ENCODE results near the gene IFITM1.

The IFITM1 gene

GRCh38 chr11:313787-314553 lies at the start of gene IFITM1:
IFITM1 (plus strand) TSS chr11:314040; CDS start chr11:314171, 131 bp downstream.
- DNase-seq: peak in 1 of 2 donors; percentile 63

GRCh38 chr11:266676-267439 lies 47.0 kb upstream of the IFITM1 start:
- peak; percentile 32 to 48 for DNase-seq

- DNase-seq: peak; percentile 62 to 63
Observed at GRCh38 chr11:267491-267994, 46.3 kb upstream of the IFITM1 start.

GRCh38 chr11:268716-269145 lies 45.1 kb upstream of the IFITM1 start:
- peak in 1 of 2 donors; percentile 38 for DNase-seq

GRCh38 chr11:269146-269890 lies 44.5 kb upstream of the IFITM1 start:
- peak; percentile 36 to 63 for DNase-seq

GRCh38 chr11:270451-271318 lies 43.2 kb upstream of the IFITM1 start:
- DNase-seq: no peak

- no peak for DNase-seq
Observed at GRCh38 chr11:271319-271715, 42.5 kb upstream of the IFITM1 start.

- DNase-seq: no peak
Observed at GRCh38 chr11:272195-272930, 41.5 kb upstream of the IFITM1 start.

GRCh38 chr11:272931-273198 lies 41.0 kb upstream of the IFITM1 start:
- no peak for DNase-seq

- DNase-seq: no peak
Observed at GRCh38 chr11:276219-276618, 37.6 kb upstream of the IFITM1 start.

GRCh38 chr11:278001-278951 lies 35.6 kb upstream of the IFITM1 start, which contains the start of gene NLRP6:
NLRP6 (plus strand) TSS chr11:278407; CDS start chr11:278570, 163 bp downstream.
- DNase-seq: no peak

- no peak for DNase-seq
Observed at GRCh38 chr11:279040-279965, 34.5 kb upstream of the IFITM1 start.

- DNase-seq: peak; percentile 51 to 59
Observed at GRCh38 chr11:279966-280705, 33.7 kb upstream of the IFITM1 start.

- peak in 1 of 2 donors; percentile 60 for DNase-seq
Observed at GRCh38 chr11:280706-281485, 32.9 kb upstream of the IFITM1 start.

- peak in 1 of 2 donors; percentile 49 for DNase-seq
Observed at GRCh38 chr11:281486-282161, 32.2 kb upstream of the IFITM1 start.

- no peak for DNase-seq
Observed at GRCh38 chr11:282171-282570, 31.7 kb upstream of the IFITM1 start.

All from stimulated activated CD4-positive, alpha-beta T cell treated with anti-CD3 and anti-CD28 coated beads, Interleukin-2, amount 100 ng/mL, for 24 hours (primary cell).